Cerebellar cortex (tissue), 1 donor: ENCODE data around the gene ARHGAP19.
"Not testable (repeated sequence)": the region's sequence is repeated elsewhere in the genome, so short reads cannot be mapped to it uniquely, and the experiment has no call there.

ENCODE experiments used
- DNase-seq: peaks from one replicate; pipeline ENCODE4 v3.0.0-alpha.2; 2015; ENCODE audit warnings: low spot score

The ARHGAP19 gene

DNA sequence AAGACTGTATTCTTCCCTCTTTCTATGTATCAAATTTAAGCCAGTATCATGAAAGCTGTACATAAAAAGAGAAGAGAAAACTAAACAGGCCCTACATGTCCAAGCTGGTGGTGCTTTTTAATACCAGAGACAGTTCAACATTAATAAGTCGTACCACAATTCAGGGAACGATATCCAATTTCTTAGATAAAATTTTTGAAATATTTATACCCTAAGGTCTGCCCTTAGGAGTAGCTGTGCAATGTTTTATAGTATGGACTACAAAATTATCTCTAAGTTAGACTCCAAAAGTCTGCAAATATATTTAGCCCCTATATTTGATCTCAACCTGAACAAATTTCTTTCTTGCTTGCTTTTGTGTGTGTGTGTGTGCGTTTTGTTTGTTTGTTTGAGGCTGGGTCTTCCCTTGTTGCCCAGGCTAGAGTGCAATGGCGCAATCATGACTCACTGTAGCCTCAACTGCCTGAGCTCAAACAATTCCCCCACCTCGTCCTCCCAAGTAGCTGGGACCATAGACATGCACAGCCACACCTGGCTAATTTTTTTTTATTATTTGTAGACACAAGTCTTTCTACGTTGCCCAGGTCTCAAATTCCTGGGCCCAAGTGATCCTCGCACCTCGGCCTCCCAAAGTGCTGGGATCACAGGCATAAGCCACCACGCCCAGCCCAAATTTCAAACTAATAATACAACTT lies 13.2 kb downstream of the ARHGAP19 start:
- DNase-seq = no peak

DNA sequence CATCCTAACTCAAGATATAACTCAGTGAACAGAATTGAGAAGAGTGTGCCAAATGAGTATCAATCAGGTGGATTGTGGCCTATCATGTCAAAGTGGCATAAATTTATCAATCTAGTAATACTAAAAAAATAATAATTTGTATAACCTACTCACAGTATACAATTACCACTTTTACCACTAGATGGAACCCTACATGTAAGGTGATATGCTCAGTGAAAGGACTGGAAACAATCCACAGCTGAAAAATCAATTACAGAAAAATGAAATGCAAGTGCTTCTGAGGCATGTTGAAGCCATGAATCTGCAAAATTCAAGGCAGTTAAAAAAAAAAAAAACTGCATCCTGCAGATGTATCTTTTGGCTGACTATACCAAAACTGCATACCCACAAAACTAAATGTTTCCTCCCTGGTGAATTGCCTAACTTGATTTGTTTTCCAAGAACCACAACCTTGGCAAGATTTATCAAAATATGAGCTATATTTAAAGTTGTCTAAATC lies 13.9 kb downstream of the ARHGAP19 start:
- DNase-seq = peak; percentile 79

- no peak for DNase-seq
These were observed 14.9 kb downstream of the ARHGAP19 start for GRCh38 chr10:97277551-97277950.

DNA sequence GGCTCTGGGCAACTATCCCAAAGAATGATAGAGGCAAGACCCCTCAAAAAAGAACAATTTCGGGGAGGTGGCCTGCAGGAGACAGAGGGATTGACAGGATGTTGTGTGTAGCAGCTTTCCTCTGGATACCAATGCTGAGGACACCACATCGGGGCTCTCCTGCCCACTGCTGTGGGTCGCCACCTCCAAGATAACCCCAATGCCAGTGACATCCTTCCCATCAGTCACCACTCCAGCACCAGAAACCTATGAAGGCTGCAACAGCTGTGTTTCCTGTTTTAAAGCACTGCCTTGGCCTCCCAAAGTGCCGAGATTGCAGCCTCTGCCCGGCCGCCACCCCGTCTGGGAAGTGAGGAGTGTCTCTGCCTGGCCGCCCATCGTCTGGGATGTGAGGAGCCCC lies 17.6 kb downstream of the ARHGAP19 start:
- no peak for DNase-seq

DNA sequence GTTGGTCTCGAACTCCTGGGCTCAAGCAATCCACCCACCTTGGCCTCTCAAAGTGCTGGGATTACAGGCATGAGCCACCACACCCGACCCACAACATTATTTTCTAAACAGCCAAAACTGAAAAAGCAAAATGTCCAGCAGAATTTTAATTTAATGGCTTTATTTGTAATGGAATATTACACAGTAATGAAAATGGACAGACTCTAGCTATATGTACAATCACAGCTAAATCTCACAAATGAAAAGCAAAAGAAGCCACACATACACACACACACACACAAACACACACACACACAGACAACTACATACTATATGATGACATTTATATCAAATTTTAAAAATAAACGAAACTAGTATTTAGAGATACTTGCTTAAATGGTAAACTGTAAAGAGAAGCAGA lies 18.7 kb downstream of the ARHGAP19 start:
- DNase-seq = no peak

- DNase-seq = no peak
These were observed 21.8 kb downstream of the ARHGAP19 start for GRCh38 chr10:97270523-97271154.

DNA sequence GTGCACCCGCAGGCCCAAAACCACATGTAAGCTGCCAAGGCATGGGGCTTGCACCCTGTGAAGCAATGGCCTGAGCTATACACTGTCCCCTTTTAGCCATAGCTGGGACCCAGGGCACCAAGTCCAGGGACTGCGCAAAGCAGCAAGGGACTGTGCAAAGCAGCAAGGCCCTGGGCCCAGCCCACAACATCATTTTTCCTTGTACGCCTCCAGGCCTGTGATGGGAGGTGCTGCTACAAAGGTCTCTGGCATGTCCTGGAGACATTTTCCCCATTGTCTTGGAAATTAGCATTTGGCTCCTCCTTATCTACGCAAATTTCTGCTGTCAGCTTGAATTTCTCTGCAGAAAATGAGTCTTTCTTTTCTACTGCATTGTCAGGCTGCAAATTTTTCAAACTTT lies 24.8 kb downstream of the ARHGAP19 start:
- DNase-seq = no peak

- not testable (repeated sequence) for DNase-seq
These were observed 27.3 kb downstream of the ARHGAP19 start for GRCh38 chr10:97265095-97265494.

DNA sequence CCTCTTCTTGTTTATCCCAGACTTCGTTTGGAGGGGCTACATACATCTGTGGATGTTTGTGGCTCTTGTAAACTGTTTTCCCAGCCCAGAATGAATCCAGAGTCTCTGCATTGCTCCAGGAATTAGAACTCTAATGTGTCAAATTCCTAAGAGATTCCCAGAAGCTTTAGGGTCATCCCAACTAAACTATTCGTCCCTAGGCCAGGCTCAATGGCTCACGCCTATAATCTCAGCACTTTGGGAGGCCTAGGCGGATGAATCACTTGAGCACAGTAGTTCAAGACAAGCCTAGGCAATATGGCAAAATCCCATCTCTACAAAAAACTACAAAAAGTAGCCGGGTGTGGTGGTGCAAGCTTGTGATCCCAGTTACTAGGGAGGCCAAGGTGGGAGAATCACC lies 28.5 kb downstream of the ARHGAP19 start:
- DNase-seq = no peak

- DNase-seq = no peak
These were observed 30.8 kb downstream of the ARHGAP19 start for GRCh38 chr10:97261656-97262055.

DNA sequence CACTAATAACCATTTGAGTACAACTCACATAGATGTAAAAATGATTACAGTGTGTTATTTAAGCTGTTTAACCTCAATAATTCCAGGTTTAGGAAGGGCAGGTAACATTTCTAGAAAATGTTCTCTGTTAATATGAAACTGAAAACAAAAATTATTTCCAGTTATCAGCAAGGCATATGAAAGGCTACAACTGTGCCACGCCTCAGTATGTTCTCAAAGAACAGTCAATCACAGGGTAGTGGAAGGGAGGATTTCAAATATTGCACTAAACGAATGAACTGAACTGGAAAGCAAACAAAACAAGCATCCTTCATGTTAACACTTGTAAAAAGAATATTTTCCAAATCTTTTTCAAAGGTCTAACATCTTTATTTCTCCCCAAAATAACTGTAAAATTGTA lies 31.3 kb downstream of the ARHGAP19 start:
- no peak for DNase-seq

DNA sequence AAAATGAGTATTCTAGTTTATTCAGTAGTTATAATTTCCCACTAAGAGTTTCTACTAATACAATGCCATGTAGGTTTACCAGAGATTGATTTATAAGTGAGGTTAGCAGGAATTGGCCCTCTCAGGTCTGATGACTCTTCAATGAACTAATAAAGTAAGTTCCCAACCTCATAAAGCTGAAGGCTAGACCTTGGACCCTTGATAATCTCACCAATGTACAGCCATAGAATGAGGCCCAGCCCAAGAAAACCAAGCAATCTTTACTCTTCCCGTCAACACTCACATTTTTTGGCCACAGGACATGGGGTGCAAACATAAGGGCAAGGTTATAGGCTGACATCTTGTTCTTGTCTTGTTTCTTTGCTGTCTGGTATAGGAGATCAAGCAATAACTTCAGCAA lies 33.3 kb downstream of the ARHGAP19 start:
- no peak for DNase-seq

DNA sequence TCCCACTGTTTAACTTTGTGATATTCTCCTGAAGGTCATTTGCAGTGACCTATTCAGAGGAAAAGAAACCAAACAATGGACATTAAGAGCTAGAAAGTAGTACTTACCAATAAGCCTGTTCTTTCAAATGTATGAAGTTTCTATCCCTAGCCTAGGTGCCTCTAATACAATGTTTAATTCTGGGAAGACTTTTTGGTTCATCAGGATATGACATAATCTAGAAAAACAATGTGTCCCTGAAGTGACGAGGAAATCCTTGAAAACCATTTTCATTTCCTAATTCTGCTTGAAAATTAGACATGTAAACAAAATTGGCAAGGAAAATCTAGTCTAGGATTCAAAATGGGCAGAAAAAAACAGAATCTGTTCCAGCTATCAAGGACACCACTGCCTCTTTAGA lies 36.1 kb downstream of the ARHGAP19 start:
- DNase-seq = no peak

- no peak for DNase-seq
These were observed 36.7 kb downstream of the ARHGAP19 start for GRCh38 chr10:97255512-97256293.

- DNase-seq = no peak
These were observed 37.7 kb downstream of the ARHGAP19 start for GRCh38 chr10:97254694-97255093.

- DNase-seq = no peak
These were observed 41.5 kb downstream of the ARHGAP19 start for GRCh38 chr10:97250952-97251351.

- no peak for DNase-seq
These were observed 48.6 kb downstream of the ARHGAP19 start for GRCh38 chr10:97243836-97244235.

DNA sequence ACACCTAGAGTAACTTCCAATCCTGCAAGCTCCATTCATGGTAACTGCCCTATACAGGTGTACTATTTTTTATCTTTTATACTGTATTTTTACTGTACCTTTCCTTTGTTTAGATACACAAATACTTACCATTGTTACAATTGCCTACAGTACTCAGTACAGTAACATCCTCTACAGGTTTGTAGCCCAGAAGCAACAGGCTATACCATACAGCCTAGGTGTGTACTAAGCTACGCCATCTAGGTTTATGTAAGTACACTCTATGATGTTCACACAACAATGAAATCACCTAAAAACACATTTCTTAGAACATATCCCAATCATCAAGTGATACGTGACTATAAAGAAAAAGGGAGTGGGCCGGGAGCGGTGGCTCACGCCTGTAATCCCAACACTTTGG lies 53.6 kb downstream of the ARHGAP19 start:
- DNase-seq = no peak

- no peak for DNase-seq
These were observed 57.1 kb downstream of the ARHGAP19 start for GRCh38 chr10:97235353-97235752.

GRCh38 chr10:97234400-97234799 lies 58.0 kb downstream of the ARHGAP19 start:
- peak; percentile 53 for DNase-seq

GRCh38 chr10:97230146-97230545 lies 62.3 kb downstream of the ARHGAP19 start:
- DNase-seq = no peak

DNA sequence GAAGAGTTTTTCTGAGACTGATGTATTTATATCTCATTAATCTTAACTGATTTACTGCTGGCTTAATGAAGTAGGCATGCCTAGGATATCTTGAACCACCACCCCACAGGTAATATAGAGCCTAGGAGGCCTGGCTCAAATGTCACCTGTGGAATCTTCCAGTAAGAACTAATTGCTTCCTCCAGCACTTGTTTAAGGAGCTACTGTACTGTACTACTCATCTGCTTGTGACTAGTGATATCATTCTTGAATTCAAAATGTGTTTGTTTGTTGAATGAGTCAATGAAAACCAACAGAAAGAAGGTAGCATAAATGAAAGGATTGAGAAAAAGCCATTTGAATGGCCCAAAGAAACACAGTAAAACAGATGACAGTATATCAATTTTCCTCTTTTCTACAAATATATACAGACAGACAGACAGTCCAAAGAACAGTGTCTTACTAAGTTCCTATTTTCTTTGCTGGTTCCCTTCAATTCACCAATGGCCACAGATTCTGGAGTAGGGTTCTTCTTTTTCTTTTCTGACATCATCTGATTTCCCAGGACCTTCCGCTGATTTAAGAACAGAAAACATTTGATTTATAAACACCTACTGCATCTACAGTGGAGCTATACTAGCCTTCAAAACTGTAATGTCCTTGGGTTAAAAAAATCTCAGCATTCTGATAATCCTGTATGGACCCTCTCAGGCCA lies 63.0 kb downstream of the ARHGAP19 start:
- no peak for DNase-seq
